NCI-H1092 (cell line): Measurements from ENCODE around the gene ANGEL2.
"Not testable (repeated sequence)": the region's sequence is repeated elsewhere in the genome, so short reads cannot be mapped to it uniquely, and the experiment has no call there.

ENCODE experiments used
- DNase-seq: peaks from one replicate; lab custom pipeline; 2025; lab: John Stamatoyannopoulos, UW

ANGEL2 gene

GRCh38 chr1:213015099-213016050 lies at the start of gene ANGEL2:
ANGEL2 (minus strand) TSS chr1:213015867; CDS start chr1:213015671, 196 bp downstream.
- peak; percentile 97 for DNase-seq

GRCh38 chr1:213061263-213061662 lies 45.6 kb upstream of the ANGEL2 start:
- no peak for DNase-seq

- no peak for DNase-seq
These were observed 45.2 kb upstream of the ANGEL2 start for GRCh38 chr1:213060836-213061235.

GRCh38 chr1:213057264-213058059 lies 41.8 kb upstream of the ANGEL2 start:
- DNase-seq = no peak

- DNase-seq = no peak
These were observed 40.1 kb upstream of the ANGEL2 start for GRCh38 chr1:213055767-213056166.

GRCh38 chr1:213054733-213055591 lies 39.3 kb upstream of the ANGEL2 start:
- DNase-seq = no peak

GRCh38 chr1:213054142-213054541 lies 38.5 kb upstream of the ANGEL2 start:
- DNase-seq = no peak

GRCh38 chr1:213053455-213053854 lies 37.8 kb upstream of the ANGEL2 start:
- no peak for DNase-seq

- no peak for DNase-seq
These were observed 36.2 kb upstream of the ANGEL2 start for GRCh38 chr1:213051881-213052202.

- DNase-seq = peak; percentile 88
These were observed 35.6 kb upstream of the ANGEL2 start, which contains the start of gene RPS6KC1 for GRCh38 chr1:213051127-213051880. RPS6KC1 (plus strand) TSS chr1:213051241; CDS start chr1:213051405, 164 bp downstream.

- no peak for DNase-seq
These were observed 35.1 kb upstream of the ANGEL2 start for GRCh38 chr1:213050745-213051126.

GRCh38 chr1:213049232-213049631 lies 33.6 kb upstream of the ANGEL2 start:
- no peak for DNase-seq

- not testable (repeated sequence) for DNase-seq
These were observed 29.9 kb upstream of the ANGEL2 start for GRCh38 chr1:213045321-213046226.

GRCh38 chr1:213041443-213041842 lies 25.8 kb upstream of the ANGEL2 start:
- no peak for DNase-seq

GRCh38 chr1:213035573-213035972 lies 19.9 kb upstream of the ANGEL2 start:
- DNase-seq = no peak

GRCh38 chr1:213034713-213035112 lies 19.0 kb upstream of the ANGEL2 start:
- no peak for DNase-seq

GRCh38 chr1:213032651-213033050 lies 17.0 kb upstream of the ANGEL2 start:
- no peak for DNase-seq

GRCh38 chr1:213027024-213027423 lies 11.4 kb upstream of the ANGEL2 start:
- not testable (repeated sequence) for DNase-seq

- no peak for DNase-seq
These were observed 4.3 kb upstream of the ANGEL2 start for GRCh38 chr1:213020016-213020415.

- DNase-seq = no peak
These were observed 3.8 kb upstream of the ANGEL2 start for GRCh38 chr1:213019450-213019849.
